Activated T-cell treated with anti-CD3 and anti-CD28 coated beads for 1 hour (primary cell): Measurements from ENCODE around the gene C17orf113.
"Not testable (repeated sequence)": the region's sequence is repeated elsewhere in the genome, so short reads cannot be mapped to it uniquely, and the experiment has no call there.

Source experiments
- DNase-seq: peaks from one replicate; pipeline ENCODE4 v3.0.0-alpha.2; 2020; ENCODE audit warnings: low read depth

C17orf113 gene

DNA sequence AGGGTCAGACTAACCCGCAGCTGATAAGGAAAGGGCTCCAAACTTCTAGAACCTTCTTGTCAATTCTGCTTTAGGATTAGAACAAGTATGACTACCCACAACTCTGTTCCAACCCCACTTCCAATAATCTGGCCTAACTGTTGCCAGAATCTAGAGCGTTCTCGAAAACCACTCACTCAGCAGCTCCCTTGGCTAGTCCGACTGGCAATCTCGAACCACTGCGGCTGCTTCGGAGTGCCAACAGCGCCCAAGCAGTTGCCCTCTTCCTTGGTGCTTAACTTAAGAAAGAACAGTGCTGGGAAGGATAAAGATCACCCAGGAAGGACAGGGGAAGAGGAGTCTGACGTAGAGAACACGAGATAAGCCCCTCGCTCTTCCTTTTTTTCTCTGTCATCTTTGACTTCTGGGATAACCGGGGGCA, 34.0 kb downstream of the C17orf113 start:
- no peak for DNase-seq

DNA sequence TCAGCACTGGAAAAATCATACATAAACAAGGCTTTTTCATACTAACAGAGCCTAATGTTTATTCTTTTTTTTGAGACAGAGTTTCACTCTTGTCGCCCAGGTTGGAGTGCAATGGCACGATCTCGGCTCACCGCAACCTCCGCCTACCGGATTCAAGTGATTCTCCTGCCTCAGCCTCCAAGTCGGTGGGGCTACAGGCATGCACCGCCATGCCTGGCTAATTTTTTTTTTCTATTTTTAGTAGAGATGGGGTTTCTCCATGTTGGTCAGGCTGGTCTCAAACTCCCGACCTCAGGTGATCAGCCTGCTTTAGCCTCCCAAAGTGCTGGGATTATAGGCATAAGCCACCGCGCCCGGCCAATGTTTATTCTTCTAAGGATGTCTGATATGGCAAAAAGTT, 36.7 kb downstream of the C17orf113 start:
- not testable (repeated sequence) for DNase-seq

DNA sequence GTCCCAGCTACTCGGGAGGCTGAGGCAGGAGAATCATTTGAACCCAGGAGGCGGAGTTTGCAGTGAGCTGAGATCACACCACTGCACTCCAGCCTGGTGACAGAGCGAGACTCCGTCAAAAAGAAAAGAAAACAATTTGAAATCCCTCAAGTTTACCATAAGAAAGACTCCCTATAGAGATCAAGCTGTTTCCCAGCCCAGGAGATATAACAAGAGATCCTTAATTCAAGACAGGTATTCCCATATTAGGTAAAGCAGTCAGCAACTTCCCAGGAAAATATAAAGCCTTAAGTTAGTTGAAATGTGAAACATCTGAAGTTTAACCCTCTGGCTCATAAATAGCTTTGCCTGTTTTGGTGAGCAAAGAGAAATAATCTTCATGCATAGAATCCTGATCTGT, 38.0 kb downstream of the C17orf113 start:
- DNase-seq: not testable (repeated sequence)

GRCh38 chr17:42010898-42011516, 39.4 kb downstream of the C17orf113 start:
- DNase-seq: no peak

- DNase-seq: not testable (repeated sequence)
Observed at GRCh38 chr17:42010266-42010680, 40.1 kb downstream of the C17orf113 start.

DNA sequence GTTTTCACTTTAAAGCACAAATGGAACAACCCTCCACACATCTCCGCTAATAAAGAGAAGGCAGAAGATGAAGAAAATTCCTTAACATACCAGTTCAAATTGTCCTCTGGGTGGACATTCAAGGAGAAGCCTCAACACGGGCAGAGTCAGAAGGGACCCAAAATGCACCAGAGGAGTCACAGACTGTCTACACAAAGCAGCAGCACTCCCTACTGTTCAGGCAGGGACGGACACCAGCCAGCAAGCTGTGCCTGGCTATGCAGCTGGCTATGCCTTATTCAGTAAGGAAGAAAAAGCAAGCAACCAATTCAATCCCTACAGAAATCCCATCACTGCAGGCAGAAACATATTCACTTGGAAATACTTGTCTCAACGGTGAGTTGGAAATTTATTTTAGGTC, 41.2 kb downstream of the C17orf113 start:
- no peak for DNase-seq

GRCh38 chr17:42005166-42005565, 45.2 kb downstream of the C17orf113 start:
- no peak for DNase-seq

DNA sequence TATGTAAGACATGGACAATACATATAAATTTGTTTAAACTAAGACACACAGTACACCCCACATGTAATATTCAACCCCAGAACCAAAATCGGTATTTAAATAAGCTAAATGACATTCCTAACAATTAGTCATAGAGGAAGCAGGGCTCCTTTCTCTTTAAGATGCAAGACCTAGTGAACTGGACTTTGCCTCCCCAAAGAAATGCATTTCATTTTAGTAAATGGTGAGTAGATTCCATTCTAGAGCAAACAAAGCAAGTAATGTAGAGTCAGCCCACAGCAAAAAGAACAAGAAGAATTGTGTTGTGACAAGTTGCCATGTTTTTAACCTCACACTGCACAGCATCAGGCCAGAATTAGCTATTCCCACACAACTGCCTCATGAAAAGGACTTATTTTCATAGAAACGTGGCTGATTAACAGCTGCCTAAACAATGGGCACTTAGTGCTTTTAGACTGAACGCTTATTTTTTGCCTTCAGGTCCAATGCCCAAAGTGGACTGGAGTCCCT, 47.6 kb downstream of the C17orf113 start:
- DNase-seq: no peak

DNA sequence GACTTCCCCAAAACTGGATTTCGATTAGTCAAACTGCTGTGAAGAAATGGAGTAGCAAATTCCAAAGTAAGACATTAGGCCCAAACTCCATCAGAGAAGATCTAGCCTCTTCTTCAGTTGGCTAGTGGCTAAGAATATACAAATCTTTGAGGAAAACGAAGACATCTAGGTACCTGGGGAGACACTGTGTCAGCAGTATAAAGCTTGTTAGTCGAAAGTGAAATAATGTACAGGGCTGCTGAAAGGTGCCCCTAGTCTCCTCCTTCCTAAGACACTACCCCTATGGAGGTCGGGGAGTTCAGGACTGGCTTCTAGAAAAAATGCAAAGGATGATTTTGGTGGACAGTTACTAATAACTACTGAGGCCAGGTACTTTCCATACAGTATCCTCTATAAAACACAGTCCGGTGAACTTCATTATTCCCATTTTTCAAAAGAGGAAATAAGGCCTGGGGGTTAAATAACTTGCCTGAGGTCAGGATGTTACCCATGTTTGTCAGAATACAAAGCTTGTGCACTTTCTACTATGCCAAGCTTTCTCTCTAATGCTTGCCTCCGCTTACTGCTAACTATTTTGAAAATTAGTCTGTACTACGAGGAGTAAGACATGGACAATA, 48.1 kb downstream of the C17orf113 start:
- DNase-seq: no peak

GRCh38 chr17:42001729-42002128, 48.7 kb downstream of the C17orf113 start:
- no peak for DNase-seq

GRCh38 chr17:42000413-42001133, 49.8 kb downstream of the C17orf113 start:
- DNase-seq: no peak

DNA sequence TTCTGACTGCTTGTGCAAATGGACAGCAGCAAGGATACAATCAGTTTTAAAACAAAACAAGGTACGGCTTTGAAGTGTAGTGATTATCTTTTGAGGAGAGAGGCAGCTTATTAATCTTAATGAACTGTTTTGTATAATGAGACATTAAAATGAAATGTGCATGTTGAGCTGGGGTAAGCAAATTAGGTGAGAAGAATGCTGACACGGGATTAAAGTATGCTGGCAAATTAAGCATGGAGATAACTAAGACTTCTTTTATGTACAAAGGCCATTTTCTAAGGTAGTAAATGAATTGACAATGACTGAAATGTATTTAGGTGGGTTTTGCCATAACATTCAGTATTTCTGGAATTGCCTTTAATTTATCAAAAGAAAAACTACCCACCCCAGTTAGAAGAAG, 51.9 kb downstream of the C17orf113 start:
- no peak for DNase-seq

- no peak for DNase-seq
Observed at GRCh38 chr17:41996855-41997164, 53.6 kb downstream of the C17orf113 start.

DNA sequence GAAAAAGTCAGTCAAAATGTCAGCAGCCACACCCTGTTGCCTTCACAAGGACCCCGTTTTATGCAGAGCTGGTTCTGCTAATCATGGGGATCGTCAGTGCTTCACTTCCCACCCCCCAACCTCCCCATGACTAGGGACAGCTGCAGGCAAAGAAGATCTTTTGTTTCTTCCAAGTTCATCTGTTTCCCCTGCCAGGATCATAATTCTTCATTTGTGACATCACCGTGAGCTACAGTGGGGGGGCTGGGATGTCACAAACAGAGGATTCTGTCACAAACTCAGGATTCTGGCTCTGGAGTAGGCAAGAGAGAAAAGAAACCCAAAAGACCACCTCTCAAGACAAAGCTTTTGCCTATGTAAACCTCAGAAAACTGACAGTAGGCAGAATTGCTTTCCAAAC, 57.8 kb downstream of the C17orf113 start:
- DNase-seq: no peak

DNA sequence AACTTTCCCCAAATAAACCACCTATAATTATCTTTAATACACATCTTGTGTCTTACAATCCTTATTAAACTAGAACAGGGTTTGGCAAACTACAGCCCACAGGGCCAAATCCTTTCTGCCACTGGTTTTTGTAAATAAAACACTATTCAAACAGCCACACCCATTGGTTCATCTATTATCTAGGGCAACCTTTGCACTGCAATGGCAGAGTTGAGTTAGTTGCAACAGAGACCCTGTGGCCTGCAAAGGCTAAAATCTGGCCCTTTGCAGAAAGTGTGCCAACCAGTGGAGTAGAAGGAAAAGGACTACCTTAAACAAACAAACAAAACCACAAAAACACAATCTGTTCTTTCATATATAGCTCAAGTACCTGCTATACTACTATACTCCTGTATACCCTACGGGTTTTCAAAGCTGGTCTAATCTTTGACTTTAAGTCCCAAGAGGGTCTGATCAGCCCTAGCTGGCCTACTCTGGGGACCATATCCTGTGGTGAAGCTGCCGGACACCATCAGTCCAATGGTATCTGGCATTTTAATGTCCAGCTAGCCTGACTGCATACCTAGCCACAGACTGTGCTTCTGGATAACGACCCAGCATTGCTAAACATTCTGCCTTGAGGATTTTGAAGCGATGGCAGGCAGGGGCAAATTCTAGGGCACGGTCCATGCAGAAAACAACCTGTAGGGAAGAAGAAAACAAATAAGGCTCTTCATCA, 60.5 kb downstream of the C17orf113 start:
- DNase-seq: no peak

DNA sequence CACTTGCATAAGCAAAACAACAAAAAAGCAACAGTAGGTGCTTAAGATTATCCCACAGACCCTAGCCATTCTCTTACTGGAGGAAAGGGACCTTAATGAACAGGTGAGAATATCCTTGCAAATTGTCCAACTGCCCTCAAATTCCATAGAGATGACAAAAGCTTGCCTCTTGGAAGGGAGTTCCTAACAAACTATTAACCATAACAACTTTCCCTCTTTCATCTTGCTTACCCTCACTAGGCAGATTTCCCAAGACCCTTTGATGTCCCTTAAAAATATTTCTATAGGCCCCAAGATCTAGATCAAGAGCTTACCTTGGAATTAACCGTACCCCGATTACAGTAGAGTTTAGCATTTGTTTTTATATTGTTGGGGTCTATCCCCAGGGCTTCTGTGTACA, 62.0 kb downstream of the C17orf113 start:
- no peak for DNase-seq
